KBM-7 (cell line): ENCODE data around the gene WIPF1.

Source experiments
- DNase-seq: peaks from one replicate; pipeline ENCODE4 v3.0.0-alpha.2; 2015
- in situ Hi-C: fragments of 300-500 bp; cut with MboI; formaldehyde crosslinking; loops from 2 replicates; pipeline ENCODE4 v1.14.3; 2020; ENCODE audit warnings: low sequenced_read_pairs, low pct_unique_long_range_greater_than_20kb, mixed read lengths

Gene WIPF1, protein sequence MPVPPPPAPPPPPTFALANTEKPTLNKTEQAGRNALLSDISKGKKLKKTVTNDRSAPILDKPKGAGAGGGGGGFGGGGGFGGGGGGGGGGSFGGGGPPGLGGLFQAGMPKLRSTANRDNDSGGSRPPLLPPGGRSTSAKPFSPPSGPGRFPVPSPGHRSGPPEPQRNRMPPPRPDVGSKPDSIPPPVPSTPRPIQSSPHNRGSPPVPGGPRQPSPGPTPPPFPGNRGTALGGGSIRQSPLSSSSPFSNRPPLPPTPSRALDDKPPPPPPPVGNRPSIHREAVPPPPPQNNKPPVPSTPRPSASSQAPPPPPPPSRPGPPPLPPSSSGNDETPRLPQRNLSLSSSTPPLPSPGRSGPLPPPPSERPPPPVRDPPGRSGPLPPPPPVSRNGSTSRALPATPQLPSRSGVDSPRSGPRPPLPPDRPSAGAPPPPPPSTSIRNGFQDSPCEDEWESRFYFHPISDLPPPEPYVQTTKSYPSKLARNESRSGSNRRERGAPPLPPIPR

DNA sequence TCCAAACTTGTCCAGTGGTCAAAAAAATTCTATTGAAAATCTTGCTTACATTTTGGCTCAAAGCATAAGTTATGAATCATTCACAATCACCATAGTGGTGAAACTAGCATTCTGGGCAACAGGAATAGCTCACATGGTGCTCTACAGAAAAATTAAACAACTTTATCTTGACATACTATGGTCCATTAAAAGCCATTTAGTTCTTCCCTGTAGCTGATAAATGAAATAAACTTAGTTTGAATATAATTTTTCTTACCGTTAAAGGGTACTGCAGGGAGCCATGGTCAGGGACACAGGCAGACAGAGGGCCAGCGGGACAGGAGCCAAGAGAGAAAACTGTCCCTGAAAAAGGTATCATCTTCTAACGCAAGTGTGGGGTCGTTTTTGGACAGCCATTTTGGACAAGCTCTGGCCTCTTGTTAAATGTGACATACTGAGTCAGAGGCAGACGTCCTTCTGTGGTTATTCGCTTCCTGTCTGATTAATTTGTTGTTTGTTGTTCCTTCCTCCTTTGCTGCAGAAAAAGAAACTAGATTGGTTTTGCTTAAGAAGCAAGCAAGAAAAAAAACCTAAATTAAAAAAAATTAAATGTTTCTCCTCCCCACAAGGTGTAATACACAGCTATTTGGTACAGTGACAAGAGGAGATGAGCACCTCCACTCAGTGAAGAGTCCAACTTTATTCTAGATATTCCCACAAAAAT is at the start of gene WIPF1:
Gene WIPF1 (minus strand): TSS at position 460 of the 703 bp plus-strand sequence. CDS start 12,231 bp downstream, outside the sequence.
- DNase-seq = peak; percentile 81
- in situ Hi-C loops = loop anchor here (25.0 kb wide), 1 partner anchor 90 kb away; no protein-coding TSS in a partner anchor

DNA sequence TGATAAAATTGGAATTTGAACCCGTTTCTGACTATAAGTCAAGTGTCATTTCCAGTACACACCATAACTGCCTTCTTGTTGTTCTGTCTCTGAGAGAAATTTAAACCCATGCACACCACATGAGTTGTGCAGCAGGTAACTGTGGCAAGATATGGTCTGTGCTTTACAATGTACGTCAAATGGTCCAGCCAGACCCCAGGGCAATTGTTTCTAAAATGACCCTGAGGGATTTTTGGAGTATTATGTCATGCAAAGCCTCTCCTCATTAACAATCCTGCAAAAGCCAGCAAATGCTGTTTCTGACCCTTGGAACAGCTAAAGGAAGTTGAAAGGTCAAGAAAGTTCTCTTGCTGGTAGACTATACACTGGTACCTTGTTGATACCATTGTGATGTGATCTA is 47.7 kb upstream of the WIPF1 start:
- in situ Hi-C loops = no loop called here
- DNase-seq = no peak

DNA sequence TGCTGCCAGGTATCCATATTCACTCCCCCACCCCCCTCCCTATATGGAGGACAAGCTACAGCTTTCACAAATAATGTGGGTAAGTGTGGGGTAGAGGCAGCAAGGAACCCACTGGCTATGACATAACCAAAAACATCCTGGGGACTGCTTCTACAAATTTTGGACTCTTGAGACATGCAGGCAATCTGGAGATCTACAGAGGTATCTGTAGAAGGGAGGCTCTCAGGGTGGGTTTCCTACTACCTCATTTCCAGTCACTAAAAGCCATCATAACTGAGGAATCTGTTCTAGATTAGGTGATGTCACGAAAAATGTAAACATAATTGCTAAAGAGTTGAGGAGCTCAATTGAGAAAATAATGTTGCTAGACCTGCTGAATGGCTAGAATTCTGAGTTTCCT is 46.8 kb upstream of the WIPF1 start:
- in situ Hi-C loops = no loop called here
- no peak for DNase-seq

DNA sequence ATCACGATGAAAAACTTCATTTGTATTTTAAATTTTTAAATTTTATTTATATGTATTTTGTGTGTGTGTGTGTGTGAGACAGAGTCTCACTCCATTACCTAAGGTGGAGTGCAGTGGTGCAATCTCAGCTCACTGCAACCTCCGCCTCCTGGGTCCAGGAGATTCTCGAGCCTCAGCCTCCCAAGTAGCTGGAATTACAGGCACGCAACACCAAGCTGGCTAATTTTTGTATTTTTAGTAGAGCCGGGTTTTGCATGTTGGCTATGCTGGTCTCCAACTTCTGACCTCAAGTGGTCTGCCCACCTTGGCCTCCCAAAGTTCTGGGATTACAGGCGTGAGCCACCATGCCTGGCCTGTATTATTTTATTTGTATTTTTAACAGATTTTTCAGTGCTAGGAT is 45.8 kb upstream of the WIPF1 start:
- in situ Hi-C loops = no loop called here
- DNase-seq = no peak

DNA sequence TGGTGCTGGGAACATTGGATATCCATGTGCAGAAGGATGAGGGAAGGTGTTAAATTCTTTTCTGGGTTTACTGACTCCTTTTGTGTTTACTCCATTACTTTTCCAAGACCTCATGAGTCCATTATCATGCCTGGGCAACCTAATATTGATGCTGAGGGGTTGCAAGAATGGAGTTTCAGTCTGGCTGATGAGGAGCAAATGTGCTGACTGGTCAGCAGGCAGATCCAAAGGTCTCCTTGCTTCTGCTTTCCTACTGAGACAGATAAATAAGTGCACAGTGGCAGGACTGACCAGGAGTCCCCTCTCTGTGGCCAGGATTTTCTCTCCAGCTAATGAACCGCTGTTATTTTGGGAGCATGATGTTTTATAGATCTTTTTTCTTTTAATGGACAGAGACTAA is 43.6 kb upstream of the WIPF1 start:
- no peak for DNase-seq
- in situ Hi-C loops = no loop called here

DNA sequence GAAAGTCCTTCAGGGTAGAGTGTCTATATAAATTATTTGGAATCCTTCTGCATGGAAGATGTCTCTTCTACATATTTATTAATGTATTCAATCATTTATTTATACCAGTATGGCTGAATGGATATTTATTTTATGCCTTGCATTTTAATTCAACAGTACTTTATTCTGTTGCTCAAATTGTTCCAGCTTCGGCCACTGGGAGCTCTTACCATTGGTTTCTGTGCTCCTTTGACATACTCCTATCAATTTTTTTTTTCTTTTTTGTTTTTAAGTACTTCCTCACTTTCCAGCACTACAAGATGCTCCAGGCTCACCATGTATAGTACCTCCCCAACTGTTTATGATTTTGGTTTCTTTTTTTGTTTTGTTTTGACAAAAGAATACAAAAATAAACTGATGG is 39.4 kb upstream of the WIPF1 start:
- peak; percentile 28 for DNase-seq
- in situ Hi-C loops = no loop called here

DNA sequence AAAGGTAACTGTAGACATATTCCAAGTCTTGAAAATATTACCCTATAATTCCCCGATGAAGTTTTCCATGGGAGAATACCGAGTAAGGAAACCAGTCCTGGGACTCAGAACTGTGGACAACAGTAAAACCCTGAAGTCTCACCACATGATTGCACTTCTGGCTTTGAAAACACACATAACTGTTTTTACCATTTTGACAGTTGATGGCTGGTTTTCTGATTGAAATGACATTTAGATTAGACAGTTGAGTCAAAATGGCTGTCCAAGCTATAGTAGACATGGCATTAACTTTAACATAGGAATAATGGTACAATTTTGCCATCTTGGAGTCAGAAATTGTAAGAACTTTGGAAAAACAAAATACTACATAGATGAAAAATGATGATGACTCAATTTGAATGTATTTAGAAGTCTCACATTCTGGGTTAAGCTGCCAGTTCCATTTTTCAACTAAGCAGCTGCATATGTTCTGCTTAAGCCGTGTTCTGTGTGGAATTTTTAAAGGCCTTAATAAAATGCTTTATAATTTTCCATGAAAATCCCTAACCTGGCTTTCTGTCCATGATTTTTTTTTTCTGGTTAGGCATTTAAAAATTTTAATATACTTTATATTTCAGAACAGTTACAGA is 38.3 kb upstream of the WIPF1 start:
- DNase-seq = no peak
- in situ Hi-C loops = no loop called here

DNA sequence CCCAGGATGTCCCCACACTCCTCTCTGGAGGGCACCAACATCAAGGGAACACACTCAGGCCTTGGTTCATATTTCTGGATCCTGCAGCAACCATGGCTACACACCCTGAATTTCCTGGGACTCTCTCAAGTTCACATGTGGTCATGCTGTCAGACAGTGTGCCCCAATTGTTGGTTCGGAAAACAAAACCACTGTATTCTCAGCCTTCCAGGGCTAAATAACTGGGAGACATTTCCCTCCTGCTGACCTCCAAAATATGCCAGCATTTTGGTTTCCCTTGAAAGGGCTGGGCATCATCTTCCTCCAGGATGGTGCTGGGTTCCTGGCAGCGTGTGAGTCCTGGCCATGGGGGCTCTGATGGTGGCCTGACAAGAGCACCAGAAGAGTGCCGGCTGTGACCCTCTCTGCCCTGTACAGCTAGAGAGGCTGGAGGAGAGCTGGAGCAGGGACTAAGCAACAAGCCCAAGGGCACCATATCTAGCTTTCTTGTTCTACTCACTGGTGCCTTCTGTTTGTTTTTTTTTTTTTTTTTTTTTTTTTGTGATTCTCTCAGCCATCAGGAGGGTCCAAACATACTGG is 37.5 kb upstream of the WIPF1 start:
- DNase-seq = no peak

DNA sequence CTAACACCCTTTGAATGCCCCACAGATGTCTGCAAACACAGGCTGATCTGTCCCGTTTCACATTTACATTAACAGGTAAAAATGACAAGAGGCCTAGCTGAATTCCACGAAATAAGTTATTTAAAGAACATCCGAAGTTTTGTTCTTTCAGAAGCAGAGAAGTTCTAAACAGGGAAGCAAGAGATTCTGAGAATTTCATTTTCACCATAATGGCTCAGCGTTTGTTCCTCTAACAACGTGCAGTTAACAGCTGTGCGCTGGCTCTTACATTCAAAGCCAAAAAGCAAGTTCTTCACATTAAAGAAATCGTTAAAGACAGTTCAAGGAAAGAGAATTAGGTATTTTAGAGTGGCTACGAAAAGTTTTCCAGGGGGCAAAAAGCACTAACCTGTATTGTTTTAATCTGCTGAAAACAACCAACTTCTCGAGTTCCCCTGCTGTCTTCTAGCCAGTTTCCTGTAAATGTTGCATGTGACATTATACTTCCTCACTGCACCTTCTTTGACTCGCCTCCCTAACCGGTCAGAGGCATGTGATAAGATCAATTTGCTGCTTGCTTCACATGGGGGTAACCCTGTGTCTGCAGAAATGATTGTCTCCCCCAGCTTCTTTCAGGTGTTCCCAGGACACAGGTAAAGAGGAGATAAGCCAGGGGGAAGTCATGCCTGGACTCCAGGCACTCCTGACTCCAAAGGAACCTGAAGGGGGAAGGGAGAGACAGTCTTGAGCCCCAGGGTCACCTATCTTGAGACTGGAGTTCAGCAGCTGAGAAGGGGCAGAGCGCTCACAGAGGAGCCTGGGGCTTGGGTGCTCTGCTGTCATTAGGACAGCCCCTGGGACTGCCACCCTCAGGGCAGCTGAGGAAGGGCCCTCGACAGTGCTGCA is 36.8 kb upstream of the WIPF1 start:
- in situ Hi-C loops = no loop called here
- DNase-seq = peak; percentile 89

More for the DNA sequence above, 37.5 kb upstream of the WIPF1 start:
- in situ Hi-C loops = no loop called here

DNA sequence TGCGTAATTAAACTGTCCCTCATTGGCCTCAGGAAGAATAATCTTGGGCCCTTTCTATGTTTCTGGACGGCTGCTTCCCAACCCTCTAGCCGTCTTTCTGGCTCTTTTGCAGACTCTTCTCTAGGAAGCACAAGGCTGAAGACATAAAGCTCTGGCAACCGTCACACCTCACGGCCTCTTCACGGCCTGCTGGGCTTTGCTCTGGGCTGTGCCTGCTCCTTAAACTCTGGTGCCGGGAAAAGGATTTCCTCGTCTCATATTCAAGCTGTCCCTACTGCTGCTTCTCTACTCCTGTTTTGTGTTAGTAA is 36.0 kb upstream of the WIPF1 start:
- in situ Hi-C loops = no loop called here
- DNase-seq = peak; percentile 63

DNA sequence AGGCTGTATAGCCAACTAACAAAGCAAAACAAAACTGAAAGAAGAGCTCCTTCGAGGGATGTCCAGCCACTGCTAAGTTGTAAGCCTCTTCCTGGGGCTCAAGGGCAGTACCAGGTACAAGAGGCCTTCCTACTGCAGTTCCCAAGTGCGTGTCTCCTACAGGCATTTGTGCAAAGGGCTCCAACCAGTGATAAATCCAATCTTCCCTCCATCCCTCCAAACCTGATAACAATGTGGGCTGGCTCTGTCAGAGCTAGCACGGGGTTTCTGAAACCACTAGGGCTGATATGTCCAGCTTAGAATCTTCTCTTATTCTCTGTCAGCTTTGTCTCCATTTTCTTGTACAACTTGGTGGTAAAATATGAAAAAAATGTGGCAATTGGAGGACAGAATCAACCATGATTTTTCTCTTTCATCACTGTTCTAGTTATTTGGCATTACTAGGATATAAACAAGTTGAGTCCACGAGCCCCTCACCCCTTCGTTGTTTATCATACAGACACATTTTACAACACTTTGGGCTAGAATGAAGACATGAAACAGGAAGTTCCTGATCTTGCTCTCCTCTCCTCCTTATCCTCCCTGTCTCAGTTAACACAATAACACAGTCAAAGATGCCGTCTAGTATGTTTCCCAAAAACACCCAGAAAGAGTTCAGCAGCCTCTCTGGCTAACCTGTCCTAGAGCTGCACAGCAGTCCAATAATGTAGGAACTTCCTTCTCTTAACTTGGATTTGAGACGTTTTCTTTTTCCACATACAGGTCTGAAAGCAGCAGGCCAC is 35.4 kb upstream of the WIPF1 start:
- in situ Hi-C loops = no loop called here

DNA sequence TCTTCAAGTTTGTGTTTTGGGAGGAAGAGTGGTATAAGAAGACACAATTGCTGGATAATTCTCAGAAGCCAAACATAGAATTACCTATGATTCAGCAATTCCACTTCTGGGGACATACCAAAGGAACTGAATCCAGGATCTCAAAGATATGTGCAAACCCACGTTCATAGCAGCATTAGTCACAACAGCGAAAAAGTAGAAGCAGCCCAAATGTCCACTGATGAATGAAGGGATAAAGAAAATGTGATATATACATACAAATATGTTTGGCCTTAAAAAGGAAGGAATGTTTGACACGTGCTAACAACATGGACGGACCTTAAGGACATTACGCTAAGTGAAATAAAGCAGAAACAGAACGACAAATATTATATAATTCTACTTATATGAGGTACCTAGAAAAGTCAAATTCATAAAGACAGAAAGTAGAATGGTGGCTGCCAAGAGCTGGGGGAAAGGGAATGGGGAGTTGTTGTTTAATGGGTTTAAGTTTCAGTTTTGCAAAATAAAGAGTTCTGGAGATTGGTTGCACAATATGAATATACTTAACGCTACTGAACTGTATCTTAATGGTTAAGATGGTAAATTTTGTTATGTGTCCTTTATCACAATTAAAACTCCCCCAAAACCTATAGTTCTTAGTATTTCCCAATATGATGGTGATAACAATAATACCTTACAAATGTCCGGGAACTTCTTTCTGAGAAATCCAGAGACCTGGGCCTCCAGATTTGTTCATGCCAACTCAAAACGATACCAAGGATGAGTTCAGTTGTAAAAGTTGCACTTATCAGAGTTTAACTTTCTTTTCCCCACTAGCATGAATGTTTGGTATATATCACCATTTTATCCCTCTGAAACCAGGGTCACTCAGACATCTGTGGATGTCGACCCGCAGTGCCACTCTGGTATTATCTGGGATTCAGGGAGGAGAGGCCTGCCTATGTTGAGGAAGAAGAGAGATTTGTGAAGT is 33.7 kb upstream of the WIPF1 start:
- DNase-seq = no peak
- in situ Hi-C loops = no loop called here

More for the DNA sequence above, 35.4 kb upstream of the WIPF1 start:
- no peak for DNase-seq

DNA sequence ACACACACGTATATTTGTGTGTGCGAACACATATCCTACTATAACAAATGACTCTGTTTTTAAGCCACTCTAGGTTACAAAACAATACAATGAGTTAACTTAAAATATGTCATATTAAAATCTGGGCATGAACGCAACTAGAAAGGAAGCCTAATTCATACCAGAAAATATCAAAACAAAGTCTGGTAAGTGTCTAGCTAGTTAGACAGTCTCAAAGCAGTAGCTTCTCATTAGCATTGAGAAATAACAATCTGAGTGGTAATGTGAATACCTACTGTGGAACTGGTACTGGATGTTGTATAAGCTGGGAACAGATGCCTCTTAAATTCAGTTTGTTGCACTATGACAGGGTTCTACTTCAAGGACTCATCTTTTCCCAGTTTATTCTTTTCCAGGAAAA is 32.5 kb upstream of the WIPF1 start:
- in situ Hi-C loops = no loop called here
- no peak for DNase-seq

DNA sequence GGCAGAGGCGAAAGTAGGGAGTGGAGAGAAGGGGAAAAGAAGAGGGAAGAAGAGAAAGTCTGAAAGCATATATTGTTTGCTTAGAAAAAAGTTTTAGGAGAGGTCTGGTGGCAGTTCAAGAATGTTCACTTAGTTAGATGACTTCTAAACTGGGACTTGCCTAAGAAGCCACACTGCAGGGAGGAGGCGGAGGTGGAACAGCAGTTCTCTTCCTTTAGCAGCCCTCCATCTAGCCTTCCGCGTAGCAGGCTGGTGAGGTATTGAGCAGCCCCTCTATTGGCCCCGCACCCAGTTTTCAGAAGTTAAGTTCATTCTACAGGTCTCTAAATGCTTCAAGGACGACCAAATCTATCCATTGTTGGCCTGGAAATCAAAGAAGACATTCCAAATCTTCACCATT is 31.9 kb upstream of the WIPF1 start:
- DNase-seq = no peak
- in situ Hi-C loops = no loop called here

DNA sequence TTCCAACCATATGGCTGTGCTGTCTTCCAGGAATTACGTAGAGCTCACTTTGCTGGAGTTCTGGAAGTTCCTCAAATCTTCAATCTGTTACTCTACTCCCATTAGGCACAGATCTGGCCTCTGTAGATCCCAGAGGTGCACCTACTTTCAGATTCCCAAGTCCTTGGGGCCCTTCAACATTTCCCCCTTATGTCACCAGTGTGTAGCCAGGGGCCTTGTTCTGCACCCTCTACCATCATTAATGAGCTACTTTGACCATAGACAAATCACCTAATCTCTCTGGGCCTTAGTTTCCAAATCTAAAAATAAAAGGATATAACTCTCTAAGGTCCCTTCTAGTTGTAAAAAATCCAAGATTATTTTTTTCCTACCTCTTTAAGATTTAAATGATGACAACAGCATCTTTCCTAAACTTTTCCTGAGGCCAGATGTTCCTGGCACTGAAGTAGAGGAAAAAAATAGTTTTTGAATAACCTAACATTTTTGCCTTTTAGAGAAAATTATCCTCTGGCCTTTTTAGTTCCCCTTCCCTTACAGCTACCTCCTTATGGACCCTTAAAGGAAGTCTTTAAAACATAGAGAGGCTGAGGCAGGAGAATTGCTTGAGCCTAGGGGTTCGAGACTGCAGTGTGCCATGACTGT is 31.0 kb upstream of the WIPF1 start:
- no peak for DNase-seq
- in situ Hi-C loops = no loop called here

DNA sequence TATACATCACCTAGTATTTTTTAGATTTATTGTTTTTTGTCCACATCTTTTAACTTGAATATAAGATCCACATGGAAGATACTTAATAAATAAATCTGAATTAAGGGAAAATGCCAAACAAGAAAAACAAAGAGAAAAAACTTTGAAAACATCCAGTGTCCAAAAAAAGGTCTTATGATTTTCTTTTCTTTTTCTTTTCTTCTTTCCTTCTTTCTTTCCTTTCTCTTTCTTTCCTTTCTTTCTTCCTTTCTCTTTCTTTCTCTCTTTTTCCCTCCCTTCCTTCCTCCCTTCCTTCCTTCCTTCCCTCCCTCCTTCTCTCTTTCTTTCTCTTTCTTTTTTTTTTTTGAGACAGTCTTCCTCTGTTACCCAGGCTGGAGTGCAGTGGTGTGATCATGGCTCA is 29.6 kb upstream of the WIPF1 start:
- in situ Hi-C loops = no loop called here
- DNase-seq = no peak
